HepG2 (cell line): ENCODE results near the gene OTULINL. TPM values are rescaled to one million over a fixed set of nuclear protein-coding genes. Genes with fewer than 3 reads are reported as not detected.

Experiments
- CREB1 ChIP-seq, 2 experiments: fragments of 450-650 bp in 1 of 2; IDR thresholded peaks; 2 replicates each; pipeline ENCODE4 v1.6.1; 2016 to 2017; ENCODE audit warnings: control low read depth in 1 of 2, mild to moderate bottlenecking in 1 of 2, missing compliant biosample characterization in 1 of 2, missing genetic modification characterization in 1 of 2
- CREM ChIP-seq, 2 experiments: sonication (generic) in 1 of 2; formaldehyde crosslinking in 1 of 2; IDR thresholded peaks; 2 replicates each; pipeline versions ENCODE4 v1.4.0 to v1.6.1; 2016 to 2020; ENCODE audit warnings: antibody characterized with exemption in 1 of 2, mild to moderate bottlenecking in 1 of 2, missing genetic modification reagents in 1 of 2
- HMG20B ChIP-seq: conservative IDR thresholded peaks from 2 replicates; pipeline ENCODE4 v1.6.1; 2016; ENCODE audit warnings: missing genetic modification reagents, missing compliant biosample characterization
- NR2F2 ChIP-seq: IDR thresholded peaks from 2 replicates; pipeline ENCODE4 v1.6.1; 2012; ENCODE audit warnings: low read depth, inconsistent platforms, borderline replicate concordance
- RXRA ChIP-seq: sonication (generic); formaldehyde crosslinking; IDR thresholded peaks from 2 replicates; pipeline ENCODE4 v1.5.1; 2020; ENCODE audit warnings: missing genetic modification reagents
- SAP130 ChIP-seq: IDR thresholded peaks from 2 replicates; pipeline ENCODE4 v1.6.1; 2016; ENCODE audit warnings: low read depth
- SIX1 ChIP-seq: sonication (generic); formaldehyde crosslinking; IDR thresholded peaks from 2 replicates; pipeline ENCODE4 v1.4.0; 2020; ENCODE audit warnings: missing genetic modification reagents, borderline replicate concordance
- ZNF224 ChIP-seq: sonication (generic); formaldehyde crosslinking; IDR thresholded peaks from 2 replicates; pipeline ENCODE4 v1.5.0; 2020; ENCODE audit warnings: mild to moderate bottlenecking, missing genetic modification reagents
- polyA plus RNA-seq, 8 experiments: library from polyadenylated mRNA; depleted of rRNA in 3 of 8; stranded (reverse) in 7 of 8; unstranded in 1 of 8; fragments of >200 nt; fragmentation: Illumina TruSeq in 4 of 8; extraction: Trizol in 4 of 8; gene quantifications; 2 replicates each; pipeline versions ENCODE4 v1.2.1 to v1.2.3, GENCODE V29; 2011 to 2016; ENCODE audit warnings: low read depth in 4 of 8, missing spikeins in 1 of 8, mixed read lengths in 1 of 8; ENCODE audit not compliant: insufficient read depth in 1 of 8
- total RNA-seq, 5 experiments: library from RNA; depleted of rRNA; stranded (reverse); fragments of >200 nt; fragmentation: Illumina TruSeq; extraction: Trizol; gene quantifications; 2 replicates each; pipeline ENCODE4 v1.2.3, GENCODE V29; 2016; ENCODE audit warnings: low read depth in 1 of 5
- TF ChIP-seq, protein P1 (sequence below): sonication (generic); formaldehyde crosslinking; IDR thresholded peaks from 2 replicates; pipeline ENCODE4 v1.8.0; 2022; ENCODE audit warnings: low read depth, missing genetic modification reagents
- TF ChIP-seq, protein P2 (sequence below): fragments of 450-650 bp; IDR thresholded peaks from 2 replicates; pipeline ENCODE4 v1.6.1; 2016
- TF ChIP-seq, protein P3 (sequence below): sonication (generic); formaldehyde crosslinking; conservative IDR thresholded peaks from 2 replicates; pipeline ENCODE4 v1.4.0; 2020; ENCODE audit warnings: mild to moderate bottlenecking, missing genetic modification reagents, moderate library complexity
- TF ChIP-seq, protein P4 (sequence below): sonication (generic); formaldehyde crosslinking; IDR thresholded peaks from 2 replicates; pipeline ENCODE4 v1.5.0; 2020; ENCODE audit warnings: mild to moderate bottlenecking, missing genetic modification reagents, borderline replicate concordance
- TF ChIP-seq, protein P5 (sequence below): sonication (generic); formaldehyde crosslinking; IDR thresholded peaks from 2 replicates; pipeline ENCODE4 v1.4.0; 2020; ENCODE audit warnings: missing genetic modification reagents

Gene OTULINL
- total and polyA plus RNA-seq, 2 of the 13 experiments (the other 11 are each of a cell fraction or from before 2014, with no cell fraction given): 0.04 to 0.40 TPM

DNA sequence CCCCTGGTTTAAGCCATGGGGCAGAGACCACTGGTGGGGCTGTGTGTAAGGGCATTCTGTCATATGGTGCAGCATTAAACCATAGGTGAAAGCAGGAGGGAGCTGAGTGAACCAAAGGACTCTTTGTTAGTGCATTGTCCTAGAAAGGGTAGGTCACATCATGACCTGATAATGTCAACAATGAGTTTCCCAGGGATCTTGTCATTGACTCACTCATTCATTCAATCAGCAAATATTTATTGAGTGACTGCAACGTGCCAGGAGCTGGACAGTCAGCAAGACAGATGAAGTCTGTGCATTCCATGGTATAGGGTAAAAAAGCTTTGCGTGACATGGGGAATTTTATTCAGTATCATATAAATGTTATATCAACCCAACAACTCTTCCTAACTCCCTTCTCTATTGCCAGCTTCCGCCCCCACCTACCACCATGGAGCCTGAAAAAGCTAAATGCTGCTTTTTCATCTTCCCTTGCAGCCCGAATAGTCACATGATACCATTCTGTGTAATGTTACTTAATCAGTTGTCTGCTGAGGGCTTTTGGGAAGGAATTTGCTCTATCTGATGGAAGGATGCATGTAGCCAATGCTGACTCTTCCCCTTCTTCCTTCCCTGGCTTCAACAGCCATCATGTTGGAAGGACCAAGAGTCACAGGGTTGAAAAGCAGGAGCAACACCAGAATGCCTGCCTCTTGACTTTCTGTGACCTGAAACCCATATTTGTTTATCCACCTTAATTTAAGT lies 11.5 kb upstream of the OTULINL start (continued):
- TF ChIP-seq CREB1 (IDR thresholded peaks at IDR 0.05): peak; percentile 53
- TF ChIP-seq CREB1 (CRISPR knock-in tag; IDR thresholded peaks at IDR 0.05): no peak
- TF ChIP-seq CREM (IDR thresholded peaks at IDR 0.05): peak; percentile 69
- TF ChIP-seq CREM (CRISPR knock-in tag; IDR thresholded peaks at IDR 0.05): no peak
- no peak for TF ChIP-seq SIX1 (CRISPR knock-in tag)
- TF ChIP-seq ZNF224 (CRISPR knock-in tag): no peak
- TF ChIP-seq HMG20B (CRISPR knock-in tag): peak; percentile 69
- TF ChIP-seq SAP130: peak; percentile 85
- peak; percentile 84; the same call in 1 of the 2 replicates for TF ChIP-seq RXRA (CRISPR knock-in tag)
- TF ChIP-seq, protein P1, sequence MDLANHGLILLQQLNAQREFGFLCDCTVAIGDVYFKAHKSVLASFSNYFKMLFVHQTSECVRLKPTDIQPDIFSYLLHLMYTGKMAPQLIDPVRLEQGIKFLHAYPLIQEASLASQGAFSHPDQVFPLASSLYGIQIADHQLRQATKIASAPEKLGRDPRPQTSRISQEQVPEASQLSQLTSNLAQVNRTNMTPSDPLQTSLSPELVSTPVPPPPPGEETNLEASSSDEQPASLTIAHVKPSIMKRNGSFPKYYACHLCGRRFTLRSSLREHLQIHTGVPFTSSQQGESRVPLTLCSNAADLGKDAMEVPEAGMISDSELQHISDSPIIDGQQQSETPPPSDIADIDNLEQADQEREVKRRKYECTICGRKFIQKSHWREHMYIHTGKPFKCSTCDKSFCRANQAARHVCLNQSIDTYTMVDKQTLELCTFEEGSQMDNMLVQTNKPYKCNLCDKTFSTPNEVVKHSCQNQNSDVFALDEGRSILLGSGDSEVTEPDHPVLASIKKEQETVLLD (CRISPR knock-in tag): no peak
- TF ChIP-seq, protein P2, sequence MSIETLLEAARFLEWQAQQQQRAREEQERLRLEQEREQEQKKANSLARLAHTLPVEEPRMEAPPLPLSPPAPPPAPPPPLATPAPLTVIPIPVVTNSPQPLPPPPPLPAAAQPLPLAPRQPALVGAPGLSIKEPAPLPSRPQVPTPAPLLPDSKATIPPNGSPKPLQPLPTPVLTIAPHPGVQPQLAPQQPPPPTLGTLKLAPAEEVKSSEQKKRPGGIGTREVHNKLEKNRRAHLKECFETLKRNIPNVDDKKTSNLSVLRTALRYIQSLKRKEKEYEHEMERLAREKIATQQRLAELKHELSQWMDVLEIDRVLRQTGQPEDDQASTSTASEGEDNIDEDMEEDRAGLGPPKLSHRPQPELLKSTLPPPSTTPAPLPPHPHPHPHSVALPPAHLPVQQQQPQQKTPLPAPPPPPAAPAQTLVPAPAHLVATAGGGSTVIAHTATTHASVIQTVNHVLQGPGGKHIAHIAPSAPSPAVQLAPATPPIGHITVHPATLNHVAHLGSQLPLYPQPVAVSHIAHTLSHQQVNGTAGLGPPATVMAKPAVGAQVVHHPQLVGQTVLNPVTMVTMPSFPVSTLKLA: no peak
- TF ChIP-seq, protein P3, sequence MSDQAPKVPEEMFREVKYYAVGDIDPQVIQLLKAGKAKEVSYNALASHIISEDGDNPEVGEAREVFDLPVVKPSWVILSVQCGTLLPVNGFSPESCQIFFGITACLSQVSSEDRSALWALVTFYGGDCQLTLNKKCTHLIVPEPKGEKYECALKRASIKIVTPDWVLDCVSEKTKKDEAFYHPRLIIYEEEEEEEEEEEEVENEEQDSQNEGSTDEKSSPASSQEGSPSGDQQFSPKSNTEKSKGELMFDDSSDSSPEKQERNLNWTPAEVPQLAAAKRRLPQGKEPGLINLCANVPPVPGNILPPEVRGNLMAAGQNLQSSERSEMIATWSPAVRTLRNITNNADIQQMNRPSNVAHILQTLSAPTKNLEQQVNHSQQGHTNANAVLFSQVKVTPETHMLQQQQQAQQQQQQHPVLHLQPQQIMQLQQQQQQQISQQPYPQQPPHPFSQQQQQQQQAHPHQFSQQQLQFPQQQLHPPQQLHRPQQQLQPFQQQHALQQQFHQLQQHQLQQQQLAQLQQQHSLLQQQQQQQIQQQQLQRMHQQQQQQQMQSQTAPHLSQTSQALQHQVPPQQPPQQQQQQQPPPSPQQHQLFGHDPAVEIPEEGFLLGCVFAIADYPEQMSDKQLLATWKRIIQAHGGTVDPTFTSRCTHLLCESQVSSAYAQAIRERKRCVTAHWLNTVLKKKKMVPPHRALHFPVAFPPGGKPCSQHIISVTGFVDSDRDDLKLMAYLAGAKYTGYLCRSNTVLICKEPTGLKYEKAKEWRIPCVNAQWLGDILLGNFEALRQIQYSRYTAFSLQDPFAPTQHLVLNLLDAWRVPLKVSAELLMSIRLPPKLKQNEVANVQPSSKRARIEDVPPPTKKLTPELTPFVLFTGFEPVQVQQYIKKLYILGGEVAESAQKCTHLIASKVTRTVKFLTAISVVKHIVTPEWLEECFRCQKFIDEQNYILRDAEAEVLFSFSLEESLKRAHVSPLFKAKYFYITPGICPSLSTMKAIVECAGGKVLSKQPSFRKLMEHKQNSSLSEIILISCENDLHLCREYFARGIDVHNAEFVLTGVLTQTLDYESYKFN: peak; percentile 57
- peak; percentile 79 for TF ChIP-seq NR2F2
- TF ChIP-seq, protein P4, sequence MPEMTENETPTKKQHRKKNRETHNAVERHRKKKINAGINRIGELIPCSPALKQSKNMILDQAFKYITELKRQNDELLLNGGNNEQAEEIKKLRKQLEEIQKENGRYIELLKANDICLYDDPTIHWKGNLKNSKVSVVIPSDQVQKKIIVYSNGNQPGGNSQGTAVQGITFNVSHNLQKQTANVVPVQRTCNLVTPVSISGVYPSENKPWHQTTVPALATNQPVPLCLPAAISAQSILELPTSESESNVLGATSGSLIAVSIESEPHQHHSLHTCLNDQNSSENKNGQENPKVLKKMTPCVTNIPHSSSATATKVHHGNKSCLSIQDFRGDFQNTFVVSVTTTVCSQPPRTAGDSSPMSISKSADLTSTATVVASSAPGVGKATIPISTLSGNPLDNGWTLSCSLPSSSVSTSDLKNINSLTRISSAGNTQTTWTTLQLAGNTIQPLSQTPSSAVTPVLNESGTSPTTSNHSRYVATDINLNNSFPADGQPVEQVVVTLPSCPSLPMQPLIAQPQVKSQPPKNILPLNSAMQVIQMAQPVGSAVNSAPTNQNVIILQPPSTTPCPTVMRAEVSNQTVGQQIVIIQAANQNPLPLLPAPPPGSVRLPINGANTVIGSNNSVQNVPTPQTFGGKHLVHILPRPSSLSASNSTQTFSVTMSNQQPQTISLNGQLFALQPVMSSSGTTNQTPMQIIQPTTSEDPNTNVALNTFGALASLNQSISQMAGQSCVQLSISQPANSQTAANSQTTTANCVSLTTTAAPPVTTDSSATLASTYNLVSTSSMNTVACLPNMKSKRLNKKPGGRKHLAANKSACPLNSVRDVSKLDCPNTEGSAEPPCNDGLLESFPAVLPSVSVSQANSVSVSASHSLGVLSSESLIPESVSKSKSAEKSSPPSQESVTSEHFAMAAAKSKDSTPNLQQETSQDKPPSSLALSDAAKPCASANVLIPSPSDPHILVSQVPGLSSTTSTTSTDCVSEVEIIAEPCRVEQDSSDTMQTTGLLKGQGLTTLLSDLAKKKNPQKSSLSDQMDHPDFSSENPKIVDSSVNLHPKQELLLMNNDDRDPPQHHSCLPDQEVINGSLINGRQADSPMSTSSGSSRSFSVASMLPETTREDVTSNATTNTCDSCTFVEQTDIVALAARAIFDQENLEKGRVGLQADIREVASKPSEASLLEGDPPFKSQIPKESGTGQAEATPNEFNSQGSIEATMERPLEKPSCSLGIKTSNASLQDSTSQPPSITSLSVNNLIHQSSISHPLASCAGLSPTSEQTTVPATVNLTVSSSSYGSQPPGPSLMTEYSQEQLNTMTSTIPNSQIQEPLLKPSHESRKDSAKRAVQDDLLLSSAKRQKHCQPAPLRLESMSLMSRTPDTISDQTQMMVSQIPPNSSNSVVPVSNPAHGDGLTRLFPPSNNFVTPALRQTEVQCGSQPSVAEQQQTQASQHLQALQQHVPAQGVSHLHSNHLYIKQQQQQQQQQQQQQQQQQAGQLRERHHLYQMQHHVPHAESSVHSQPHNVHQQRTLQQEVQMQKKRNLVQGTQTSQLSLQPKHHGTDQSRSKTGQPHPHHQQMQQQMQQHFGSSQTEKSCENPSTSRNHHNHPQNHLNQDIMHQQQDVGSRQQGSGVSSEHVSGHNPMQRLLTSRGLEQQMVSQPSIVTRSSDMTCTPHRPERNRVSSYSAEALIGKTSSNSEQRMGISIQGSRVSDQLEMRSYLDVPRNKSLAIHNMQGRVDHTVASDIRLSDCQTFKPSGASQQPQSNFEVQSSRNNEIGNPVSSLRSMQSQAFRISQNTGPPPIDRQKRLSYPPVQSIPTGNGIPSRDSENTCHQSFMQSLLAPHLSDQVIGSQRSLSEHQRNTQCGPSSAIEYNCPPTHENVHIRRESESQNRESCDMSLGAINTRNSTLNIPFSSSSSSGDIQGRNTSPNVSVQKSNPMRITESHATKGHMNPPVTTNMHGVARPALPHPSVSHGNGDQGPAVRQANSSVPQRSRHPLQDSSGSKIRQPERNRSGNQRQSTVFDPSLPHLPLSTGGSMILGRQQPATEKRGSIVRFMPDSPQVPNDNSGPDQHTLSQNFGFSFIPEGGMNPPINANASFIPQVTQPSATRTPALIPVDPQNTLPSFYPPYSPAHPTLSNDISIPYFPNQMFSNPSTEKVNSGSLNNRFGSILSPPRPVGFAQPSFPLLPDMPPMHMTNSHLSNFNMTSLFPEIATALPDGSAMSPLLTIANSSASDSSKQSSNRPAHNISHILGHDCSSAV: no peak
- TF ChIP-seq, protein P5, sequence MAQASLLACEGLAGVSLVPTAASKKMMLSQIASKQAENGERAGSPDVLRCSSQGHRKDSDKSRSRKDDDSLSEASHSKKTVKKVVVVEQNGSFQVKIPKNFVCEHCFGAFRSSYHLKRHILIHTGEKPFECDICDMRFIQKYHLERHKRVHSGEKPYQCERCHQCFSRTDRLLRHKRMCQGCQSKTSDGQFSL (CRISPR knock-in tag): no peak
